NCI-H69 (cell line): ENCODE measurements around the gene STAG1.
"Not testable (repeated sequence)": the region's sequence is repeated elsewhere in the genome, so short reads cannot be mapped to it uniquely, and the experiment has no call there.

Experiments
- DNase-seq: peaks from one replicate; lab custom pipeline; 2025; lab: John Stamatoyannopoulos, UW

The STAG1 gene

GRCh38 chr3:136404056-136404455, 348.1 kb downstream of the STAG1 start:
- DNase-seq = no peak

- no peak for DNase-seq
Observed at GRCh38 chr3:136396916-136397315, 355.3 kb downstream of the STAG1 start.

- no peak for DNase-seq
Observed at GRCh38 chr3:136390574-136390973, 361.6 kb downstream of the STAG1 start.

GRCh38 chr3:136387031-136387430, 365.1 kb downstream of the STAG1 start:
- DNase-seq = peak; percentile 0

GRCh38 chr3:136385457-136385856, 366.7 kb downstream of the STAG1 start:
- no peak for DNase-seq

- DNase-seq = no peak
Observed at GRCh38 chr3:136381051-136381450, 371.1 kb downstream of the STAG1 start.

- DNase-seq = no peak
Observed at GRCh38 chr3:136380530-136380929, 371.6 kb downstream of the STAG1 start.

GRCh38 chr3:136378011-136378410, 374.2 kb downstream of the STAG1 start:
- DNase-seq = no peak

GRCh38 chr3:136377508-136377907, 374.7 kb downstream of the STAG1 start:
- no peak for DNase-seq

- not testable (repeated sequence) for DNase-seq
Observed at GRCh38 chr3:136375800-136376199, 376.4 kb downstream of the STAG1 start.

GRCh38 chr3:136366289-136366688, 385.9 kb downstream of the STAG1 start:
- DNase-seq = peak; percentile 40

GRCh38 chr3:136353461-136353860, 398.7 kb downstream of the STAG1 start:
- DNase-seq = peak; percentile 58

- DNase-seq = no peak
Observed at GRCh38 chr3:136351905-136352304, 400.3 kb downstream of the STAG1 start.

- no peak for DNase-seq
Observed at GRCh38 chr3:136351351-136351750, 400.8 kb downstream of the STAG1 start.

- no peak for DNase-seq
Observed at GRCh38 chr3:136350557-136350956, 401.6 kb downstream of the STAG1 start.

GRCh38 chr3:136350132-136350531, 402.0 kb downstream of the STAG1 start:
- no peak for DNase-seq

GRCh38 chr3:136346486-136346885, 405.7 kb downstream of the STAG1 start:
- no peak for DNase-seq

GRCh38 chr3:136343873-136344555, 408.2 kb downstream of the STAG1 start:
- peak; percentile 37 for DNase-seq

- no peak for DNase-seq
Observed at GRCh38 chr3:136343446-136343845, 408.7 kb downstream of the STAG1 start.

GRCh38 chr3:136336329-136337100, 415.7 kb downstream of the STAG1 start:
- DNase-seq = no peak

- DNase-seq = not testable (repeated sequence)
Observed at GRCh38 chr3:136334726-136335125, 417.5 kb downstream of the STAG1 start.

GRCh38 chr3:136334209-136334608, 418.0 kb downstream of the STAG1 start:
- DNase-seq = no peak

GRCh38 chr3:136332776-136333175, 419.4 kb downstream of the STAG1 start:
- no peak for DNase-seq

- no peak for DNase-seq
Observed at GRCh38 chr3:136332302-136332701, 419.9 kb downstream of the STAG1 start.
